ENCODE data around the gene RTN4RL2. TPM values are rescaled to one million over a fixed set of nuclear protein-coding genes. Genes with fewer than 3 reads are reported as not detected.

RTN4RL2 gene
- under 0.01 TPM in 2 replicates for total RNA-seq

DNA sequence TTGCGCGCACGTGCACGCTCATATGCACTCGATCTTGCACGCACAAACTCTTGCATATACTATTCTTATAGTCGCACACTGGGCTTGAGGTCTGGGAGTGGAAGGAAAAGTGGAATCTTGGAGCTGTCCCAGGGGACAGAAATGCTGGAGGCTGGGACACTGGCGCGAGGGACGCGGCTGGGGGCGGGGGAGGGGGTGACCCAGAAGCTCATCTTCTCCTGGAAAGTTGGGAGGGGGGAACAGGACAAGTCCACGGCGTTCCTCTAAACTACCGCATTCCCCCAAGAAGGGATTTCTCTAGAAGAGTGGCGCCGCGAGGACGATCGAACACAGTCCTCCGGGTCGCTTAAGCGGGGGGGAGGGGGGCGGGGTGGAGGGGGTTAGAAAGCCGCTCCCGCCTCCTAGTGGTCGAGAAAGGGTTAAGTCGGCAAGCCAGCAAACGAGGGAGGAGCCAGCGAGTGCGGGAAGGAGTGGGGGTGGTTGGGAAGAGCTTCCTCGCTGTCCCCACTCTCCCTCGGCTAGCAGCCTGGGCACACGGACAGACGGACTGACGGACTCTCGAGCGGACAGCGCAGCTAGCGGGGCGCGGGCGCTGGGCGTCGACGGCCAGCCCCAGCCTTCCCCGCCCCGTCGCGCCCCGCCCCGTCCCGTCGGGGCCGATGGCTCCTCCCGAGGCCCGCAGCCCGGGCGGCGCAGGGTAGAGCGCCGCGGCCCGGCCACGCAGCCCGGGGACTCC, at the start of gene RTN4RL2:
Gene RTN4RL2 (plus strand): TSS at position 507 of the 736 bp plus-strand sequence. CDS start 338 bp downstream, outside the sequence.

DNA sequence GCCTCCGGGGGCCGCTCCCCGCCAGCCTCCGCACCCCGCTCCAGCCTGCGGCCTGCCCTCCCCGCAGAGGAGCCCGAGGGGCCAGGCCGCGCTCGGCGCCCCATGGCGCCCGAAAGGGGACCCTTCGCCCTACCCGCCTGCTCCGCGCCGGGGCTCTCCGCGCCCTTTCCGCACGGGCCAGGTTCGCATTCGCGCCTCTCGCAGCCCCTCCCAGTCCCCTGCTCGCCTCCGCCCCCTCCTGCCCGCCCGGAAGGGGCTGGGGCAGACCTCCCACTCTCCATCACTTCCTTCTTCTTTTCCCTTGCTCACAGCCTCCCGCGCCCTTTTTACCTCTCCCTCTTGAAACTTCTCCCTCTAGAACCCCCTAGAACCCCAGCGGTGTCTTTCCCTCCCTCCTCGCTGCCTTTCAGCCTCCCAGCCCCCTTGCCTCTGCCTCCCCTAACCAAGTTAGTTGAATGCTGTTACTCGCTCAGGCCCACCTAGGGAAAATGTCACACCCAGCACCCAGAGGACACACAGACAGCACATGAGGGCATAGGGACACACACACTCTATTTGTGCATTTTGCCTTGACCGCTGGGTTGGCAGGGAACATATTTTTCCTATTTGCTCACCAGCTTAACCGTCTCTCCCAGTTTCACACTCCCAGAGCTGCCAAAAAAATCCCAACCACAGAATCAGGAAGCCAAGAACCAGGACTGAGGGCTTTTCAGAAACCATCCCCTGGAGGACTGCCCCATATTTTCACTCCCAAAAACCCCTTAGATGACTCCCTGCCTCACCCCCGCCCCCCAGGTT, 33.2 kb upstream of the RTN4RL2 start, which contains the start of gene SLC43A3:
Gene SLC43A3 (minus strand): TSS at position 193 of the 798 bp plus-strand sequence. CDS start 949 bp downstream, outside the sequence.

DNA sequence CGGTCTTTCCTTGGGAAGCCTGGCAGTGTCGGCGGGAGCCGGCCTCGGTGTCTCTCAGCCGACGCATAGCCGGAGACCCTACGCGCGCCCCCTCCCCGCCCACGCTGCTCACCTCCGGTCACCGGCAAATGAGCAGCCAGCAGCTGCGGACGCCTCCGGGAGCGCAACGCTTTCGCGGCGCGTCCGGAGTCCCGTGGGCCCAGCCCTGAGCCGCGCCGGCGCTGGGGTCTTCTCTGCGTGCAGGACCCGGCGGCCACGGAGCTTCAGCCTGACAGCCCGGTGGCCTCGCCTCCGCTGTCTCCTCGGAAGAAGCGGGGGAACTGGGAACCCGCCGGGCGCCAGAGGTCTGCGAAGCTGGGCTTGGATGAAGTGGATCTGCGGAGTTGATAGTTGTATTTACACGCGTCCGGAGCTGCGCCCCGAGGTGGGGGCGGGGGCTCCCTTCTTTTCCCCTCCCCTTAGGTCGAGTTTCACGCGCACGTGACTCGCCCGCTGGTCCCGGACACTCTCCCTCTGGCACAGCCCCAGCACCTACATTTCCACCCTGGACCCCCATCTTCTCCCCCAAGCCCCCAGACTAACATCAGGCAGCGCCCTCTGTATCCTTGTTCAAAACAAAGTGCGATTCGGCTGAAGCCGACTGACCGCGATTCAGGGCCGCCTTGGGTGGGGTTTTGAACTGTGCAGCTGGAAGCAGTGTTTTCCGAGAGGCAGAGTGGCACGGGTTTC, 55.2 kb downstream of the RTN4RL2 start, which contains the start of gene SLC43A1:
Gene SLC43A1 (minus strand): TSS at position 371 of the 729 bp plus-strand sequence. CDS start 1,591 bp downstream, outside the sequence.

Other genes starting within 250 kb of the RTN4RL2 start
- gene APLNR, start 223.3 kb upstream of the RTN4RL2 start, total RNA-seq: not detected in 2 replicates
- gene TNKS1BP1, start 135.6 kb upstream of the RTN4RL2 start, total RNA-seq: 72.7 and 81.8 TPM in 2 replicates
- 44.9 and 59.9 TPM in 2 replicates for gene SSRP1, start 124.6 kb upstream of the RTN4RL2 start, total RNA-seq
- not detected in 2 replicates for gene P2RX3, start 122.2 kb upstream of the RTN4RL2 start, total RNA-seq
- gene PRG3, start 79.4 kb upstream of the RTN4RL2 start, total RNA-seq: not detected in 2 replicates
- not detected in 2 replicates for gene PRG2, start 69.9 kb upstream of the RTN4RL2 start, total RNA-seq
- gene SLC43A3, start 33.4 kb upstream of the RTN4RL2 start, total RNA-seq: 13.1 and 20.6 TPM in 2 replicates
- 12.0 and 26.4 TPM in 2 replicates for gene SLC43A1, start 55.2 kb downstream of the RTN4RL2 start, total RNA-seq
- 47.3 and 55.0 TPM in 2 replicates for gene TIMM10, start 70.2 kb downstream of the RTN4RL2 start, total RNA-seq
- not detected in 2 replicates for gene SMTNL1, start 77.1 kb downstream of the RTN4RL2 start, total RNA-seq
- 63.2 and 73.2 TPM in 2 replicates for gene UBE2L6, start 107.1 kb downstream of the RTN4RL2 start, total RNA-seq
- 5.5 and 7.6 TPM in 2 replicates for gene SERPING1, start 137.2 kb downstream of the RTN4RL2 start, total RNA-seq
- 2.2 and 4.7 TPM in 2 replicates for gene YPEL4, start 189.4 kb downstream of the RTN4RL2 start, total RNA-seq
- 13.4 and 17.8 TPM in 2 replicates for gene CLP1, start 197.2 kb downstream of the RTN4RL2 start, total RNA-seq
- gene ZDHHC5, start 207.6 kb downstream of the RTN4RL2 start, total RNA-seq: 18.4 and 20.0 TPM in 2 replicates

Measured in bronchial smooth muscle cell (primary cell).